ENCODE data around the gene IL20RA.
"Not testable (repeated sequence)": the region's sequence is repeated elsewhere in the genome, so short reads cannot be mapped to it uniquely, and the experiment has no call there.

IL20RA gene

GRCh38 chr6:136971609-136972008 is 73.2 kb downstream of the IL20RA start:
- no peak for DNase-seq (ENCODE audit: low read depth)

- DNase-seq (ENCODE audit: low read depth): no peak
Observed at GRCh38 chr6:136969930-136970329, 74.8 kb downstream of the IL20RA start.

- DNase-seq (ENCODE audit: low read depth): no peak
Observed at GRCh38 chr6:136969433-136969832, 75.3 kb downstream of the IL20RA start.

- DNase-seq (ENCODE audit: low read depth): no peak
Observed at GRCh38 chr6:136968837-136969236, 75.9 kb downstream of the IL20RA start.

- peak; percentile 33 for DNase-seq (ENCODE audit: low read depth)
Observed at GRCh38 chr6:136967876-136968752, 76.7 kb downstream of the IL20RA start.

- no peak for DNase-seq (ENCODE audit: low read depth)
Observed at GRCh38 chr6:136964398-136964797, 80.4 kb downstream of the IL20RA start.

- DNase-seq (ENCODE audit: low read depth): no peak
Observed at GRCh38 chr6:136963259-136963658, 81.5 kb downstream of the IL20RA start.

GRCh38 chr6:136962661-136963060 is 82.1 kb downstream of the IL20RA start:
- no peak for DNase-seq (ENCODE audit: low read depth)

GRCh38 chr6:136961848-136962247 is 82.9 kb downstream of the IL20RA start:
- DNase-seq (ENCODE audit: low read depth): no peak

GRCh38 chr6:136960781-136961180 is 84.0 kb downstream of the IL20RA start:
- DNase-seq (ENCODE audit: low read depth): no peak

- DNase-seq (ENCODE audit: low read depth): not testable (repeated sequence)
Observed at GRCh38 chr6:136959935-136960334, 84.8 kb downstream of the IL20RA start.

GRCh38 chr6:136959471-136959891 is 85.3 kb downstream of the IL20RA start:
- no peak for DNase-seq (ENCODE audit: low read depth)

GRCh38 chr6:136958168-136958567 is 86.6 kb downstream of the IL20RA start:
- DNase-seq (ENCODE audit: low read depth): no peak

- DNase-seq (ENCODE audit: low read depth): no peak
Observed at GRCh38 chr6:136956590-136957544, 87.9 kb downstream of the IL20RA start.

- no peak for DNase-seq (ENCODE audit: low read depth)
Observed at GRCh38 chr6:136955123-136955522, 89.6 kb downstream of the IL20RA start.

GRCh38 chr6:136952714-136953260 is 92.0 kb downstream of the IL20RA start:
- DNase-seq (ENCODE audit: low read depth): no peak

GRCh38 chr6:136950436-136951126 is 94.2 kb downstream of the IL20RA start:
- no peak for DNase-seq (ENCODE audit: low read depth)
